PFSK-1 (cell line): ENCODE measurements around the gene ACTR3.

Experiments used
- FOXP2 ChIP-seq: optimal IDR thresholded peaks from 2 replicates; pipeline ENCODE3; 2011; ENCODE audit warnings: borderline replicate concordance, control low read depth, inconsistent platforms; ENCODE audit not compliant: insufficient read depth; ENCODE audit errors: extremely low read length, extremely low read depth
- POLR2AphosphoS5 ChIP-seq: IDR thresholded peaks from 2 replicates; pipeline ENCODE4 v1.6.1; 2012; ENCODE audit warnings: low read depth, mild to moderate bottlenecking, control low read depth, low read length, moderate library complexity
- REST ChIP-seq, 2 experiments: IDR thresholded peaks; 2 replicates each; pipeline versions ENCODE4 v1.6.1 to v1.8.0; 2011 to 2012; ENCODE audit warnings: low read depth in 2 of 2, low read length in 2 of 2, control low read depth in 1 of 2, inconsistent platforms in 1 of 2, mild to moderate bottlenecking in 1 of 2, moderate library complexity in 1 of 2; ENCODE audit not compliant: insufficient read depth in 1 of 2
- SIN3A ChIP-seq: IDR thresholded peaks from 2 replicates; pipeline ENCODE4 v1.6.1; 2012; ENCODE audit warnings: mild to moderate bottlenecking, low read length, moderate library complexity, borderline replicate concordance; ENCODE audit not compliant: insufficient read depth
- TAF1 ChIP-seq: IDR thresholded peaks from 2 replicates; pipeline ENCODE4 v1.6.1; 2012; ENCODE audit warnings: low read length, control low read depth, borderline replicate concordance; ENCODE audit not compliant: insufficient read depth

ACTR3 gene

DNA sequence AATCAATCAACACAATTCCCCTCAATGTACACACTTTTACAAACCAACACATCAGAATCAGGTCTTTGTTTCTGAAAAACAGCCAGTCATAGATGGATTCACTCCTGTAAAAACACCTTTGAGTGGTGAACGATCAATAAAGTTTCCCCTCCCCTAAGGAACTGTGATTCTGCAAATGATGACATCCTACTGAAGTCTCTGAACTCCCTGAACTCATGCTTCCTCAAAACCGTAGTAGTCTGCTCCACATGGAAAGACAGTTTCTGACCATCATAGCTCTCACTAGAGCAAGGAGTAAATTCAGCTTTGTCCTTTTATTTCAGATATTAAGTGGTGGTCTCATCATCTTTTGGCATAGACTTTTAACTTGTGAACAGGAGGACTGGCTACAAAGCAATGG lies 43.5 kb upstream of the ACTR3 start:
- no peak for TF ChIP-seq POLR2AphosphoS5
- no peak for TF ChIP-seq REST (IDR thresholded peaks at IDR 0.05; ENCODE audit: insufficient read depth in 1 of 2, low read depth in 2 of 2, low read length in 2 of 2)
- no peak for TF ChIP-seq FOXP2
- no peak for TF ChIP-seq SIN3A

GRCh38 chr2:113847144-113847543 lies 42.7 kb upstream of the ACTR3 start:
- TF ChIP-seq FOXP2, result no peak

DNA sequence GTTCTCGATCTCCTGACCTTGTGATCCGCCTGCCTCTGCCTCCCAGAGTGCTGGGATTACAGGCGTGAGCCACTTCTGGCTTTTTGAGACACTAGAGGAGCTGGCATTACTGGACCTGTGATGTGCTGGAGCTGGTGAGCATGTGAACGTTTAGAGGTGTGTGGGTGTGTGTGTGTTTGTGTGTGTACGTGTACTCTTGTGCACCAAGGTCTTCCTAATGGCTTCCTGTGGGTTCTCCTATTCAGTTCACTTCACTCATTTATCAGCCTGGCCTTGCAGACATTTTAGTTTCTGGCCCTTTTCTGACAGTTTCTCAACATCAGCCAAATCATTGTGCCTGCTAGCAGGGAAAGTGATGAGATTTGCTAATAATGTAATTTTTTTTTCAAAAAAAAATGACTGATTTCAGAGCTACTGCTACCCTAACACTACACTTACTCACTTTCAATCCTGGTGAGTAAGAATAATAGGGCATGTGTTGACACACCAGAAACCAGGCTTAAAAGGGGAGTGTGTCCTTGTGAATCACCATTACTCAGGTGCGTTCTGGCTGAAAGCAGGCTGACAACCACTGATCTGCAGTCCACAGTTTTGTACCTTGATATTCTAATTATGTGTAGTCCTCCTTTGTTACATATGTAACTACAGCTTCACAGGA lies 41.0 kb upstream of the ACTR3 start:
- TF ChIP-seq TAF1, result no peak
- TF ChIP-seq REST (IDR thresholded peaks at IDR 0.05; ENCODE audit: insufficient read depth in 1 of 2, low read depth in 2 of 2, low read length in 2 of 2), result no peak
- TF ChIP-seq POLR2AphosphoS5, result no peak
- TF ChIP-seq SIN3A, result no peak
- no peak for TF ChIP-seq FOXP2

- TF ChIP-seq FOXP2, result no peak
- no peak for TF ChIP-seq REST (IDR thresholded peaks at IDR 0.05; ENCODE audit: insufficient read depth in 1 of 2, low read depth in 2 of 2, low read length in 2 of 2)
- TF ChIP-seq POLR2AphosphoS5, result no peak
- TF ChIP-seq SIN3A, result no peak
- no peak for TF ChIP-seq TAF1
Measured at GRCh38 chr2:113850687-113851086, 39.2 kb upstream of the ACTR3 start.

DNA sequence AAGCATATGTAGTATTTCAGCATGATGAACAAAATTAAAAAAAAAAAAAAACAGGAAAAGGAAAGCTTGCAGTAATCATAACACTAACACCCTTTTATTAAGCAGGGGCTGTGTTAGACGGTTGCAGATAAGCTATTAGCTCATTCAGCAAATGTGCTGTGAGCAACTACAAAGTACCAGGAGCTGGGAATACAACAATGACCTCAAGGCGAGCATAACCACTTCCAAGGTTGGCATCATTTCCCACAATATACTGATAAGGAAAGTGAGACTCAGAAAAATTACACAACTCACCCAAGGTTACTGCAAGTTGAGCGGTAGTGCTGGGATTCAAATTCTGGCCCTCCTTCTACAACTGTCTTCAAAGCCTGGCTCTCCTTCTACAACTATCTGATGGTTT lies 38.2 kb upstream of the ACTR3 start:
- TF ChIP-seq FOXP2, result no peak
- TF ChIP-seq REST (IDR thresholded peaks at IDR 0.05; ENCODE audit: insufficient read depth in 1 of 2, low read depth in 2 of 2, low read length in 2 of 2), result no peak
- TF ChIP-seq TAF1, result no peak
- no peak for TF ChIP-seq SIN3A
- TF ChIP-seq POLR2AphosphoS5, result no peak
